HG03139 (cell line): ENCODE data around the gene ALLC.

ENCODE experiments used
- ATAC-seq: cut with Tn5 transposase; IDR thresholded peaks from one replicate; pipeline ENCODE4 v1.9.1; 2021; ENCODE audit not compliant: unreplicated experiment

Gene ALLC

GRCh38 chr2:3709225-3709624 lies 51.2 kb downstream of the ALLC start:
- ATAC-seq, result no peak

- no peak for ATAC-seq
Observed at GRCh38 chr2:3712424-3712823, 54.4 kb downstream of the ALLC start.

GRCh38 chr2:3712831-3713503 lies 55.0 kb downstream of the ALLC start:
- ATAC-seq, result no peak

GRCh38 chr2:3718679-3719078 lies 60.7 kb downstream of the ALLC start:
- ATAC-seq, result no peak

GRCh38 chr2:3725002-3725401 lies 67.0 kb downstream of the ALLC start:
- ATAC-seq, result no peak

- no peak for ATAC-seq
Observed at GRCh38 chr2:3725458-3726250, 67.7 kb downstream of the ALLC start.

DNA sequence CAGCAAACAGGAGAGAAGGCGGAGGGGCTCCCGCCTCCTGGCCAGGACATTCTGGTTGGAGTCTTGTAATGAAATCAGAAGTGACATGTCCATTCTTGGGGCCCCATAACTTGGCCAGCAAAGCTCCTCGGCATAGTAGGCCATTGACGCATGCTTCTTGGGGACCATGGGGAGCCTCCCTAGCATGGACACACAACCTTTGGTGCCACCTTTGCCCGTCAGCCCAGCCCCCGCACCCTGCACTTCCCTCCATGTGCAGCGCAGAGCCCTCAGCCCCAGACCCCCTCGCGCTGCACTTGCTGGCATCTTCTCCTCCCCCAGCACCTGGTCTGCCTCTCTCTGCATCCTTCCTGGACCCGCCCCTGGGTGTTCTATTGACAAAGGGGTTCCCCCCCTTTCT lies 68.5 kb downstream of the ALLC start:
- ATAC-seq, result no peak

DNA sequence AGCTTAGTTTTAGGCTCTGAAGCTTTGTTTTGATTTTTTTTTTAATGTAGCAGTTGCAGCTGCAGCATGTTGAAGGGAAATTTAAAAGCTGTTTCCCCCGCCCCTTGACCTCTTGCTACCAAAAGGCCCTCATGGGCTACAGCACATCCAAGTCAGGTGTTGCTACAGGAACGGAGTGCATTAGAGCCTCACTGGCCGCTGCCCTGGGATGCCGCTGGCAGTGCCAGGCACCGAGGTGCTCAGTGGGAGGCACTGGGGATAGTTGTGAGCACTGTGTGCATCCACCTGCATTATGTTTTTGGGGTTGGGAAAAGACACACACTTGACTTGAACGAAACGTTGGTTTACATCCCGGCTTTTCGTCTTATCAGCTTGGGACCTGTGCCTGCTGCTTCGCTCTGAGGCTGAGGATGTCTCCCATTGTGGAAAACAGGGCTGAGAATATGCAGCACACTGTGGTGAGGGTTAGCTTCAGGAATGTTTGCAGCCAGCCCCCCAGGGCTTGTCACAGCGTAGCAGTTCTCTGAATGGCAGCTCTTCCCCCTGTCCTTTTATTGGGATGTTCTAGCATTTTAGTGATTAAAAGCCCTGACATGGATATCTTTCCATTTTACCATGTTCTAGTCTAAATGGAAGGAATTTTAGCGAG lies 69.5 kb downstream of the ALLC start:
- no peak for ATAC-seq

DNA sequence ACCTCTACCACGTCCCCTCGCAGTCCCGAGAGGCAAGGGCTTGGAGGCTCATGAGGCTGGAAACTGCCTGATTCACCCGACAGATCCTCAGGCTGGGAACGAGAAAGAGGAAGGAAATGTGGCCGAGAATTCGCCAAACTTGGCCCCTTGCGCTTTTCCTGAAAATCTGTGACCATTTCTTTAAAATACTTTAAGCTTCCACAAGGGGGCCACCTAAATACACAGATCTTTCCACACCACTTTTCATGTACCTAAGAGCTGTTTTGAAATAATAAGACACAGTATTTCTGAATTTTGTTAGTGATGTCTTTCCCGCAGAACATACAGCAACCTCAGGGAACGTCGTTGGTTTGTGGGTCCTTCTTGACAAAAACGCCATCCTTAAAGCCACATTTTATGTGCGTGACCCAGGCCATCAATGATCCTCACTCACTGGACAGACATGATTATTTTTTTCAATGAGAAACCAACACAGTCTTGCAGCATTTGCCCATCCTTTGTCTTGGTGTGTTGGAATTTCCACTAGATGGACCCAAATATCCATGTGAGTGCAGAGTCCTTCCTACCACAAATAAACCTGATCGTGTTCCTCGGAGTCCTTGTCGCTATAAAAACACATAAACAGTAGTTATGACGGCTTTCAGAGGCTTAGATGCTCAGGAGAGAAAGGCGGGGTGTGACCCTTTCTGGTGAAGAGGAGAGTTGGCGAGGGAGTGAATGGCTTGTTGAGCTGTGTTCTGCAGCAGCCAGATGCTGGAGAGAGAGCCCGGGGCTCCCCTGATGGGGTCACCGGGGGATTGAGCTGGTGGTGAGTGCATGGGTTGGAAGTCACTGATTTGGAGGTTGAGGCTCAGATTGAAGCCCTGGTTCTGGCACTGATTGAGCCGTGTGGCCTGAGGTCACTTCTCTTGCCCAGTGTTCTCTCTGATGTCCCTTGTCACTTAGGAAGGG lies 70.4 kb downstream of the ALLC start:
- no peak for ATAC-seq

DNA sequence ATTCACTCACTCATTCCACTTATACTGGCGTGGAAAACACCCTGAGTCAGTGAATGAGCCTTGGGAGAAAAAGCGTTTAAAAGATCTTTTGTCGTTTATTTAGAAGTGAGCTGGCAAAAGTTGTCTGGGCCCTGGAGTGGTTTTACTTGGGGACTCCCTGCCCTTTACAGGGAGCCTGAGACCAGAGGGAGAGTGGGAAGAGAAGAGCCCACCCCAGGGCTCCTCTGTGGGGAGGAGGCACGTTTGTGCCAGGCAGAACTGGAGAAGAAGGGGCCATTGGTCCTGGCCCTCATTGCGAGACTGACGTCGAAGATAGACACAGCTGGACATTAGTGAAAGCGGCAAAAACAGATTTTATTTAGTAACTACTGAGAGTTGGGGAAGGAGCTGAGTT lies 71.1 kb downstream of the ALLC start:
- ATAC-seq, result no peak

DNA sequence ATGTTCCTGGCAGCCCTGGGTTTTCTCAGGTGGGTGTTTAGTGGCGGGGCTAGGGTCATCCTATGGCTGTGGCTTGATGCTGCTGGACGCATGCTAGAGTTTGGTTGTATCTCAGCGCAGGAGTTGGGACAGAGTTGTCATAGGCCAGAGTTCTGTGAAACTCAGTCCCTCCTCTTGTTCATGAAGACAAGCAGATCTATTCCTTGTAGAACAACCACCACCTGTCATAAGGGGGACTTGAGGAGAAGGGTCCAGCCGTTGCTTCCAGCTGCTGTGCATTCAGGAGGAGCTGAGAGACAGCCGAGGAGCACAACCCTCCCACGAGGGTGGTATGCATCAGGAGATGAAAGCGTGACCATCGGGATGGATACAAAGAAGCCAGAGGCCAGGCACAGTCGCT lies 71.8 kb downstream of the ALLC start:
- ATAC-seq, result no peak

DNA sequence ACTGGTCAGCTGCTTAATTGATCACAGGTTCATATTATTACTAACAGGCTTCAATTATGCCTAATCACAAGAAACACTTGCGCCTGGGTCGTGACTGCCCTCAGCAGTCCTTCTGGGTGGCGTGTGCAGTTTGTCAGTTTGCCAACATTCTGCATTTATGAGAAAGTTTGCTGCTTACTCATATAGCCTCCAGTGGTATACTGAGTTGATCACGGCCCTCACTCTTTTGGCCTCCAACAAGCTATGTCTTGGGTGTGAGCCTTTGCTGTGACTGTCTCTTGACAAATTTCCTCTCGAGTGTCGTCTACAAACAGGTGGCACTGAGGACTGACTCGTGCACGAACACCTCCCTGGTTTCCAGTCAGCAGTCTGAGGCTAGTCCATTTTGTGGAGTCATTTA lies 72.6 kb downstream of the ALLC start:
- ATAC-seq, result no peak

GRCh38 chr2:3731829-3732228 lies 73.8 kb downstream of the ALLC start:
- ATAC-seq, result no peak

- ATAC-seq, result no peak
Observed at GRCh38 chr2:3736112-3736511, 78.1 kb downstream of the ALLC start.

DNA sequence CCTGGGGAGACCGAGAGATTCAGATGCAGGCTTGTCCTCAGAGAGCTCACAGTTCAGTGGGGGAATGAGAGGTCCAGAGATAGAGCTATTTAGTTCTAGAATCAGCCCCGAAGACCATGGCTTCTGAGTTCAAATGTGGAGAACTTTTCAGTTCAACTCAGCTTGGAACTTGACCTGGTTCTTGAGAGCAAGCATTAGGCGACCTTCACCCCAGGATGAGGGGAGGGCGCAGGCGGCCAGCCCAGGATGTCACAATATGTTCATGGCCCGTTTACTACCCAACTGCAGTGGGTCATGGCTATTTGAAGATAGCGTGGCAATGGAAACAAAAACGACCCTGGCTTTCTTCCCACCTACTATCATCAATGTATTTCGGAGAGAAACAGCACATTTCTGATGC lies 79.1 kb downstream of the ALLC start:
- ATAC-seq, result no peak

DNA sequence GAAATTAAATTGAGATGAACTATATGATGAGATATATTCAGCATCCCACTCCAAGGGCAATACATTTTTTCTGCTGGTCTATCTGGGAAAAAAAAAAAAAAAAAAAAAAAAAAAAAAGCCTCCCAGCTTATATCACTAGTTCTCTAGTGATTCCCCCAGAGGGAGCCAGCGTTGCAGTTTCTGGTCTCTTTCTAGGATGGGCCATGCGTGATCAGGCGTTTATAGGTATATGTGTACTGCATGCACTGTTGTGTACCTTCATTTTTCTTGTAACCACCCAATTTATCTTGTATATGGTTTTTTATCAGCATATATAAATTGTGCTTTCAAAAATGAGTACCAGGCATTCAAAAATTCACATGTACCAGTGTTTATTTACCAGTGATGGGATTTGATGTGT lies 80.5 kb downstream of the ALLC start:
- ATAC-seq, result no peak

- ATAC-seq, result no peak
Observed at GRCh38 chr2:3739313-3739712, 81.3 kb downstream of the ALLC start.

DNA sequence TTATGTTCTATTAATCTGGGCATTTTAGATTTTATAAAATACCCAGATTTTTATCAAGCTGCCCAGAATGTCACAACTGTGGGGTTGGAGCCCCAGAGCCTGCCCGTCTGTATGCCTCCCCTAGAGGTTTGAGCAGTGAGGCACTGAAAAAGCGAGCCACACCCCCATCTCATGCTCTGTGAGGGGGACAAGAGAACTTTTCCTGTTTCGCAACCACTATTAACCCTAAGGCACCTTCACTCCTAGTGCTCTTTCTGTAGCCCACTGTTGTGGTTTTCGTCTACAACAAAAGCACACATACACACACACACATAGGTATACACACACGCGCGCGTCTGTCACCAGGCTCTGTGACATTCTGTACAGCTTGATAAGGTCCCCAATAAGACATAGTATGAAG lies 83.4 kb downstream of the ALLC start:
- ATAC-seq, result no peak

GRCh38 chr2:3741867-3742602 lies 84.0 kb downstream of the ALLC start:
- ATAC-seq, result no peak

GRCh38 chr2:3742743-3743508 lies 84.9 kb downstream of the ALLC start:
- ATAC-seq, result no peak
